Measurements from ENCODE around the gene FOXJ3.

DNA sequence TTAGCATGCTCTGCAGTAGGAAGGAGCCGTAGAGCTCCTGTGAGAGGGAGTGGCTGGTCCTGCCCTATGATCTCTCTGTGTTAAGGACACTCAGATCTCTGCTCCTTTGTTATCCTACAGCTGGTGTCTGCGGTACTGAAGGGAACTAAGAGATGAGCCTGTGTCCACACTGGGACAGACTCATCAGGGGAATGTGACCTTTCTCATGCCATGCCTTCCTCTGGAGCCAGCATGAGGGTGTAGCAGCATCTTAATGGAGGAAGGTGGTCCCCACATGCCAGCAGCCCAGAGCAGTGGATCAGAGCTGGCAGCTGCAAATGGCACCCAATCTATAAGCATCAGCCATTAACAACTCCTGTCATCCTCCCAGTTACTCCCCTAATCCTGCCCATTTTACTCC is 206.5 kb downstream of the FOXJ3 start:
- TF ChIP-seq, protein P1, sequence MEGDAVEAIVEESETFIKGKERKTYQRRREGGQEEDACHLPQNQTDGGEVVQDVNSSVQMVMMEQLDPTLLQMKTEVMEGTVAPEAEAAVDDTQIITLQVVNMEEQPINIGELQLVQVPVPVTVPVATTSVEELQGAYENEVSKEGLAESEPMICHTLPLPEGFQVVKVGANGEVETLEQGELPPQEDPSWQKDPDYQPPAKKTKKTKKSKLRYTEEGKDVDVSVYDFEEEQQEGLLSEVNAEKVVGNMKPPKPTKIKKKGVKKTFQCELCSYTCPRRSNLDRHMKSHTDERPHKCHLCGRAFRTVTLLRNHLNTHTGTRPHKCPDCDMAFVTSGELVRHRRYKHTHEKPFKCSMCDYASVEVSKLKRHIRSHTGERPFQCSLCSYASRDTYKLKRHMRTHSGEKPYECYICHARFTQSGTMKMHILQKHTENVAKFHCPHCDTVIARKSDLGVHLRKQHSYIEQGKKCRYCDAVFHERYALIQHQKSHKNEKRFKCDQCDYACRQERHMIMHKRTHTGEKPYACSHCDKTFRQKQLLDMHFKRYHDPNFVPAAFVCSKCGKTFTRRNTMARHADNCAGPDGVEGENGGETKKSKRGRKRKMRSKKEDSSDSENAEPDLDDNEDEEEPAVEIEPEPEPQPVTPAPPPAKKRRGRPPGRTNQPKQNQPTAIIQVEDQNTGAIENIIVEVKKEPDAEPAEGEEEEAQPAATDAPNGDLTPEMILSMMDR (IDR thresholded peaks at IDR 0.05): no peak
- no peak for TF ChIP-seq POLR2A (IDR thresholded peaks at IDR 0.05)
- TF ChIP-seq POLR2AphosphoS5 (IDR thresholded peaks at IDR 0.05): no peak

Data from breast epithelium (tissue), 3 donors.